NCI-H2196 treated with DMSO at 0.1 percent for 48 hours (cell line): ENCODE results near the gene BAHD1.

ENCODE experiments used
- DNase-seq: peaks from one replicate; lab custom pipeline; 2025; ENCODE audit not compliant: unreplicated experiment; lab: John Stamatoyannopoulos, UW

The BAHD1 gene

GRCh38 chr15:40489274-40490175, 48.8 kb downstream of the BAHD1 start:
- no peak for DNase-seq

- DNase-seq: no peak
These were observed 52.5 kb downstream of the BAHD1 start for GRCh38 chr15:40493089-40493840.

GRCh38 chr15:40495516-40495915, 54.8 kb downstream of the BAHD1 start:
- DNase-seq: no peak

DNA sequence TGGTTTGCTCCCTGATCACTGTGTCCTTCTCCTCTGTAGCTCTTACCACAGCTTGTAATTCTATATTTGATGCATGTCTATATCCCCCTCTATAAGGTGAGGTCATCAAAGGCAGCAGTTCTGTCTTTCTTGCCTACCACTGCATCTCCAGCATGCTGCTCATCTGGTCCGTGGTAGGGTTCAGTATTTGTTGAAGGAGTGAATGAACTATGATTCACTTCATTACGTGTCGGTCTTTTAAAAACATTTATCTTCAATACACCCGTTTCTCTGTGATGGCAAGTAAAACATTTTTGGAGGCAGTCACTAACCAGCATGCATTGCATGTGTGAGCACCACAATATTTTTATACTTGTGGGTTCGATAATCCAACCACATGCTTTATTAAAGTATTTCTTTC, 57.7 kb downstream of the BAHD1 start:
- no peak for DNase-seq

GRCh38 chr15:40498891-40499290, 58.1 kb downstream of the BAHD1 start:
- no peak for DNase-seq

GRCh38 chr15:40499931-40500330, 59.2 kb downstream of the BAHD1 start:
- no peak for DNase-seq

GRCh38 chr15:40500568-40501330, 60.0 kb downstream of the BAHD1 start:
- DNase-seq: no peak

- no peak for DNase-seq
These were observed 60.7 kb downstream of the BAHD1 start for GRCh38 chr15:40501487-40501886.

GRCh38 chr15:40506964-40507571, 66.3 kb downstream of the BAHD1 start:
- no peak for DNase-seq

DNA sequence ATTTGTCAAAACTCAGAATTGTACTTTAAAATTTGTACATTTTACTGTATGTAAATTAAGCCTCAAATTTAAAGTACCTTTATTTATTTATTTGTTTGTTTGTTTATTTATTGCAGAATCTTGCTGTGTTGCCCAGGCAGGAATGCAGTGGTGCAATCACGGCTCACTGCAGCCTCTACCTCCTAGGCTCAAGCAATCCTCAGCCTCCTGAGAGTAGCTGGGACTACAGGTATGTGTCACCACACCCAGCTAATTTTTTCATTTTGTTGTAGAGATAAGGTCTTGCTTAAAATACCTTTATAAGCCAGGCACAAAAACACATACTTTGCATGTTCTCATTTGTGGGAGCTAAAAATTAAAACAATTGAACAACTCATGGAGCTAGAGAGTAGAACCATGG, 67.5 kb downstream of the BAHD1 start:
- no peak for DNase-seq

- no peak for DNase-seq
These were observed 69.4 kb downstream of the BAHD1 start for GRCh38 chr15:40510201-40510600.

DNA sequence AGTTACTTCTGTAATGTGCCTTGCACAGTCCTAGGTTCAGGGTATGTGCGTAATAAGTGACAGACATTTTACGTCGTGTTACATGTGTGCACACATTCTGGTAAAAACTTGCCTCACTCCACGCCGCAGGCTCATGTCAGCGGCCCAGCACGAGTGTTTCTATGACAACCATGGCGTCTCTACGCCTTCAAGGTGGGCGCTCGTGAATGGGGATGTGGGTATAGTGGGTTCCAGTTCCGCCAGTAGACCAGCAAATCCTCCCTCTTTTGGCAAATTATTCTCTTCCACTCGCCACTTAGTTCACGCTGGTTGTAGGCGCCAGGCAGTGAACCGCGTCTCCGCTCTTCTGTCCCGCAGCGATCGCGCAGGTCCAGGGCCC, 70.3 kb downstream of the BAHD1 start:
- no peak for DNase-seq

DNA sequence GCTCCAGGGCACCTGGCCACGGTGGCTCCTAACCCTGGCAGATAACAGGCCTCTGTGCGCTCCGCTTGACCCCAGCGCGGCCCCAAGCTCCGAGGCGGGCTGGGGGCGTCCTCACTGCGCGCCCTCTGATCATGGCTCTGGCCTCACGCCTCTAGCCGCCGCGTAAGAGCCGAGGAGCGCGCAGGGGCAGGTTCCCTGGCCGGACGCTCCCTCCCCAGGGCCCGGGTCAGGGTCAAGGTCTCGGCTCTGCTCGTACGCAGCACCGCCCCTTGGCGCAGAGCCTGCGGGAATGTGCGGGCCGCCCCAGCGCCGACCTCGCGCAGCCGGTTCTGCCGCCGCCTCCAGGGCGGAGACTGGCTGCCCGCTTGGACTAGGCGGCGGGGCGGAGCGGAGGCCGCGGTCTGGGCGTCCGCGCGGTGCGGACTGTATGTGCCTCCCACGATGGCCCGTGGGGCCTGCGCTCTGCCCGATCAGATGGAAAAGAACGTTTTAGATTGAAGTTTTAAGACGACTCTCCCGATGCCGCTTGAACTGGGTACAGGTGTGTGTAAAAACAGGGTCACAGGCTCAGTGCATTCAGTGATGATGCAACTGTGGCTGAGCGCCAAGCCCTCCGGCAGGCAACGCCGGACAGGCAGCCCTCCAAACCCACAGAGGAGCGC, 70.8 kb downstream of the BAHD1 start:
- no peak for DNase-seq

GRCh38 chr15:40512440-40512839, 71.7 kb downstream of the BAHD1 start:
- DNase-seq: no peak

DNA sequence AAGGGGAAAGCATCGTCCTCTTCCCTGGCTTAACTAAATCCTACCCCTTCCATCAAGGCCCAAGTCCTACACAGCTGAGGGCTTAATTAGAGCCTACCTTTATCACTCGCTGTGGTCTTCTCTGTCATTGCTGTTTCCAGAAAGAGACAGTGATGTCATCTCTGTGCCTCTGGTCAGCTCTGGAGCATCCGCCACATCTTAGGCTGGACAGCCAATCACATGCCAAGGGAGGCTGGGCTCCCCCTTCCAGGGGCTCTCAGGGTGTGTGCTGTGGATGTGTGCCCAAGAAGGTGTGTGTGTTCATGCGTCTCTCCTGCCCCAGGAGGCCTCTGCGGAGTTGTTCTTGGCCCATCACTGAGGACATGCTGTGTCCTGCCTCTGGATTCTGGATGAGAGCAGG, 72.9 kb downstream of the BAHD1 start:
- no peak for DNase-seq

- DNase-seq: no peak
These were observed 75.6 kb downstream of the BAHD1 start for GRCh38 chr15:40516322-40516721.
